ENCODE results near the gene PLA2G4A.

DNA sequence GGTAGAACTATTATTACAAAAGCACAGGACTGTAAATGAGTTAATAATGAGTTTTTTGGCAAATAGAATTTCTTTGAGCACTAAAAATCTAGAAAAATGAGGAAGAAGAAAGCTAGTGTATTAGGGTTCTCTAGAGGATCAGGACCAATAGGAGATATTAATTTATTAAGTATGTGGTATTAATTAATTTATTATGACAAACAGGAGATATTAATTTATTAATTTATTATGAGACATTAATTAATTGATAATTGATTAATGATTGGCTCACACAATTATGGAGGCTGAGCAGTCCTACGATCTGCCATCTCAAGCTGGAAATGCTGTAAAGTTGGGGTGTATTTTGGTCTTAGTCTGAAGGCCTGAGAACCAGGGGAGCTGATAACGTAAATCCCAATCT, 31.2 kb downstream of the PLA2G4A start:
- TF ChIP-seq, protein P1, sequence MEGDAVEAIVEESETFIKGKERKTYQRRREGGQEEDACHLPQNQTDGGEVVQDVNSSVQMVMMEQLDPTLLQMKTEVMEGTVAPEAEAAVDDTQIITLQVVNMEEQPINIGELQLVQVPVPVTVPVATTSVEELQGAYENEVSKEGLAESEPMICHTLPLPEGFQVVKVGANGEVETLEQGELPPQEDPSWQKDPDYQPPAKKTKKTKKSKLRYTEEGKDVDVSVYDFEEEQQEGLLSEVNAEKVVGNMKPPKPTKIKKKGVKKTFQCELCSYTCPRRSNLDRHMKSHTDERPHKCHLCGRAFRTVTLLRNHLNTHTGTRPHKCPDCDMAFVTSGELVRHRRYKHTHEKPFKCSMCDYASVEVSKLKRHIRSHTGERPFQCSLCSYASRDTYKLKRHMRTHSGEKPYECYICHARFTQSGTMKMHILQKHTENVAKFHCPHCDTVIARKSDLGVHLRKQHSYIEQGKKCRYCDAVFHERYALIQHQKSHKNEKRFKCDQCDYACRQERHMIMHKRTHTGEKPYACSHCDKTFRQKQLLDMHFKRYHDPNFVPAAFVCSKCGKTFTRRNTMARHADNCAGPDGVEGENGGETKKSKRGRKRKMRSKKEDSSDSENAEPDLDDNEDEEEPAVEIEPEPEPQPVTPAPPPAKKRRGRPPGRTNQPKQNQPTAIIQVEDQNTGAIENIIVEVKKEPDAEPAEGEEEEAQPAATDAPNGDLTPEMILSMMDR (optimal IDR thresholded peaks at IDR 0.05 in 1 of 3, IDR thresholded peaks at IDR 0.05 in 1 of 3, conservative IDR thresholded peaks at IDR 0.05 in 1 of 3; ENCODE audit: extremely low read depth in 1 of 3, insufficient read depth in 2 of 3, low read length in 3 of 3) = no peak
- no peak for TF ChIP-seq EZH2 (IDR thresholded peaks at IDR 0.05; ENCODE audit: low read length)

All from keratinocyte (primary cell).